ENCODE measurements around the gene PHOSPHO1.

DNA sequence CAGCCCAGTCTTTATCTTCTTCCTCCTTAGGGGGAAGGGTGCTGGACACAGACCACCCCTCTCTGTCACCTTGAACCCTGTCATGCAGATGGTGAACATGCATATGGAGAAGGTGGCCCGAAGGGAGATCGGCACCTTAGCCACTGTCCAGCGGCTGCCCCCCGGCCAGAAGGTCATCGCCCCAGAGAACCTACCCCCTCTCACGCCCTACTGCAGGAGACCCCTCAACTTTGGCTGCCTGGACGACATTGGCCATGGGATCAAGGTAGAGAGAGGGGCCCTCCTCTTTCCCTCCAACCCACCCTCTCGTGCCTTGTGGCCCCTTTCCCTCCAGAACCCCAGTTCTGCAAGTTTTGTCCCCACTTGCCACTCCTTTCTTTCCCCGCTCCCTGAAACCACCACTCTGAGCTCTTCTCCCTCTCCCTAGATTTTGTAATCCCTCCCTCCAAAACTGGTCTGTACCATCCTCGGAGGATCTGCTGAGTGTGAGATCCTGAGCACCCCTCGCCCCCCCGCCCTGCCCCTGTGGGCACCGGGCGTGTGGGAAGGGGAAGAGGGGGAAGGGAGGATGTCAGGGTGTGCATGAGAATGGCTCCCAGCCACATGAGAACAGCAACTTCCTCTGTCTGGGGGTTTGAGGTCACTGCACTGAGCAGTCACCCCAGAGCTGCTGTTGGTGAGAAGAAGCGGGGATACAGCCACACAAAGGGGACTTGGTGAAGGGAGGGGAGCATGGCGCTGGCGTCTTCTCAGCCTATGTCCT, 12.8 kb downstream of the PHOSPHO1 start:
- TF ChIP-seq, protein P1, sequence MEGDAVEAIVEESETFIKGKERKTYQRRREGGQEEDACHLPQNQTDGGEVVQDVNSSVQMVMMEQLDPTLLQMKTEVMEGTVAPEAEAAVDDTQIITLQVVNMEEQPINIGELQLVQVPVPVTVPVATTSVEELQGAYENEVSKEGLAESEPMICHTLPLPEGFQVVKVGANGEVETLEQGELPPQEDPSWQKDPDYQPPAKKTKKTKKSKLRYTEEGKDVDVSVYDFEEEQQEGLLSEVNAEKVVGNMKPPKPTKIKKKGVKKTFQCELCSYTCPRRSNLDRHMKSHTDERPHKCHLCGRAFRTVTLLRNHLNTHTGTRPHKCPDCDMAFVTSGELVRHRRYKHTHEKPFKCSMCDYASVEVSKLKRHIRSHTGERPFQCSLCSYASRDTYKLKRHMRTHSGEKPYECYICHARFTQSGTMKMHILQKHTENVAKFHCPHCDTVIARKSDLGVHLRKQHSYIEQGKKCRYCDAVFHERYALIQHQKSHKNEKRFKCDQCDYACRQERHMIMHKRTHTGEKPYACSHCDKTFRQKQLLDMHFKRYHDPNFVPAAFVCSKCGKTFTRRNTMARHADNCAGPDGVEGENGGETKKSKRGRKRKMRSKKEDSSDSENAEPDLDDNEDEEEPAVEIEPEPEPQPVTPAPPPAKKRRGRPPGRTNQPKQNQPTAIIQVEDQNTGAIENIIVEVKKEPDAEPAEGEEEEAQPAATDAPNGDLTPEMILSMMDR (IDR thresholded peaks at IDR 0.05), result no peak
- TF ChIP-seq POLR2A (IDR thresholded peaks at IDR 0.05), result no peak
